Ishikawa (cell line): ENCODE measurements around the gene SYT12.

ENCODE experiments used
- CEBPB ChIP-seq: IDR thresholded peaks from 2 replicates; pipeline ENCODE4 v1.6.1; 2012
- CREB1 ChIP-seq: IDR thresholded peaks from 2 replicates; pipeline ENCODE4 v1.6.1; 2012; ENCODE audit warnings: low read depth
- EGR1 ChIP-seq: IDR thresholded peaks from 2 replicates; pipeline ENCODE4 v1.6.1; 2012
- EP300 ChIP-seq: IDR thresholded peaks from 2 replicates; pipeline ENCODE4 v1.6.1; 2012; ENCODE audit warnings: borderline replicate concordance
- FOXM1 ChIP-seq: IDR thresholded peaks from 2 replicates; pipeline ENCODE4 v1.6.1; 2012; ENCODE audit warnings: low read depth, borderline replicate concordance
- MAX ChIP-seq: IDR thresholded peaks from 2 replicates; pipeline ENCODE4 v1.6.1; 2012
- REST ChIP-seq: IDR thresholded peaks from 2 replicates; pipeline ENCODE4 v1.6.1; 2012; ENCODE audit warnings: low read depth, mild to moderate bottlenecking
- TAF1 ChIP-seq: IDR thresholded peaks from 2 replicates; pipeline ENCODE4 v1.6.1; 2012; ENCODE audit warnings: low read depth, mild to moderate bottlenecking
- TCF12 ChIP-seq: IDR thresholded peaks from 2 replicates; pipeline ENCODE4 v1.6.1; 2012; ENCODE audit warnings: low read depth
- TEAD4 ChIP-seq: IDR thresholded peaks from 2 replicates; pipeline ENCODE4 v1.6.1; 2012
- YY1 ChIP-seq: IDR thresholded peaks from 2 replicates; pipeline ENCODE4 v1.6.1; 2012; ENCODE audit warnings: low read depth
- ZBTB7A ChIP-seq: IDR thresholded peaks from 2 replicates; pipeline ENCODE4 v1.6.1; 2012; ENCODE audit warnings: low read depth

DNA sequence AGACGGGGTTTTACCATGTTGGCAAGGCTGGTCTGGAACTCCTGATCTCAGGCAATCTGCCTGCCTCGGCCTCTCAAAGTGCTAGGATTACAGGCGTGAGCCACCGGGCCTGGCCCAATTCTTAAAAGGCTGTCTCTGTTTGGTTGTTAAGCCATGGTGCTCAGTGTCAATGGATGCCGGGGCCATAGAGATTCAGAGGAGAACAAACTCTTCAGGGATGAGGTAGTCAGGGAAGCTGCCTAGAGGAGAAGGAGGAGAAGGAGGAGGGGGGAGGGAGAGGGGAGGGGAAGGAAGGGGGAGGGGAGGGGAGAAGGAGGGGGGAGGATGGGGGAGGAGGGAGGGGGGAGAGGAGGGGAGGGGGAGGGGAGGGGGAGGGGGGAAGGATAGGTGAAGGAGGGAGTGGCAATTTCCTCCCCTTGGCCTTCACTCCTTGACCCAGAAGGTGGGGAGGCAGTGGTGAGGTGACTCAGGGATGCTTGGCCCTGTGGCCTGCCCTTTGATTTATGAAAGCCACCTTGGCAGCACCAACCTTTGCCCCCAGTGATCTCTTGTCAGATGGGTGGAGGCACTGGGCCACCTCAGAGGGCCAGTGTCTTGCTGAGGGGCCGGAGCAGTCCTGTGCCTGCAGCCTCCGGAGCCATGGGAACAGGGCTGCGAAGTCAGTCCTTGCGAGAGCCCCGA, 48.1 kb upstream of the SYT12 start, which contains the start of gene C11orf86:
- TF ChIP-seq REST: no peak
- TF ChIP-seq FOXM1: no peak
- TF ChIP-seq CEBPB: no peak
- no peak for TF ChIP-seq TAF1
- no peak for TF ChIP-seq EGR1
- no peak for TF ChIP-seq MAX
- TF ChIP-seq EP300: no peak
- TF ChIP-seq YY1: no peak
- TF ChIP-seq ZBTB7A: no peak
- TF ChIP-seq TEAD4: no peak
- no peak for TF ChIP-seq TCF12
- TF ChIP-seq CREB1: no peak
